Activated gamma-delta T cell (primary cell): Measurements from ENCODE around the gene C2orf92.
A peak's percentile ranks its signal among the peaks of the same experiment; 100 is the strongest.
"Not testable (repeated sequence)": the region's sequence is repeated elsewhere in the genome, so short reads cannot be mapped to it uniquely, and the experiment has no call there.

Experiments used
- DNase-seq: peaks from one replicate; lab custom pipeline; 2025; lab: John Stamatoyannopoulos, UW

C2orf92 gene

DNA sequence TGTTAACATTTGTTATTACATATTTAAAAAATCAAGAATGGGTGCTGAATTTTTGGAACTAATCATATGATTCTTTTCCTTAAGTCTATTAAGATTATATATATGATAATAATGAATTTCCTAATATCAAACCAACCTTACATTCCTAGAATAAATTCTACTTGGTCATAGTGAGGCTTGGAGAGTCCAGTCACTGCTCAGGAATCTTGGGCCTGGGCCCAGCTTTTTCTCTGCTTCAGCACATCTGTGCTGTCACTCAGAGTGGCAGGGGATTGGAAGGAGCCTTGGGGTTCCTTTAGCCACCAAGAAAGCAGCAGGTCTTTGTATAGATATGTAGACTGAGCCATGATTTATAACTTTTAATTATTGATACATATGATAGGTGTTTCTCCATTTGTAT, 24.0 kb downstream of the C2orf92 start:
- DNase-seq: no peak

GRCh38 chr2:97695744-97696143, 26.2 kb downstream of the C2orf92 start:
- DNase-seq: no peak

GRCh38 chr2:97697252-97698235, 28.0 kb downstream of the C2orf92 start:
- peak; percentile 45 for DNase-seq

DNA sequence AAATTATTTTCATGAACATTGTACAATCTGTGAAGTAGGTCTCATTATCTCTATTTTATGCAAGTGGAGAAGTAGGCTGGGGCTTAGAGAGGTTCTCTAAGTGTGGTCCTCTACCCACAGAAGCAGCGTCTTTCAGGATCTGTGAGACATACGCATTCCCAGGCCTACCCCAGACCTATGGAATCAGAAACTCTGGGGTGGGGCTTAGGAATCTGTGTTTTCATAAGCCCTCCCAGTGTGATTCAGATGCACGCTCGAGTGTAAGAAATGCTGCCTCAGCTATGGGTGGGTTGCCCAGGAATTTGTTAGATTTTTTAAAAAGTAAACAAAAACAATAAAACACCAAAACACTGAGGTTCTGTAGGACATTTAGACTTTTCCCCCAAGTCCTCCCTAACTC, 29.0 kb downstream of the C2orf92 start:
- DNase-seq: no peak

DNA sequence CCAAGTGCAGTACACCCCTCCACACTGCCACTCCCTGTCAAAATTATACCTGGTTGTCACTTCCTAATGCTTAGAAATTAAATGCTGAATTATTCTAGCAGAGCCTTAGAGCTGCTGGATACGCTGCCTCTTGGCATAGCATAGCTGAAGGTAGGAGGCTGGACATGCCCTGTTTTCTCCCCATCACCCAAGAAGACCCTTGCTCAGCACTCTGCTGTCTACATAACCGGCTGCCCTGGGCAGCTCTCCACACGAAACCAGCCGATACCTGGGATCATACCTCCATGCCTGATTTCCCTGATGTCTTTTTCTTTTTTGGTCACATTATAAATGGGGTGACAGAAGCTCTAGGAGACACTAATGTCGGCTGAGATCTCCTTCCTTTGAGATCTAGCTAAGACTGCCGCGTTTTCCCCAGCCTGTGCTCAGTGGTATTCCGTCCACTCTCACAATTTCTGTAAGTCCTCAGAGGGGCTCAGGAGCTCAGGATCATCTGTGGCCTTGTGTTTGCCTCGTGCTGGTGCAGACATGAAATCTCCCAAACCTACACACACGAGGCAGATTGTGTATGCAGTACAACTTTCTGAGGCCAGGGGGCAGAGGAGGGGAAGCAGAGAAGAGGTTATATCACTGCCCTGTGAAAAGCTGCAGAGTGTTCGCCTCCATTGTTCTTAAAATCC, 30.4 kb downstream of the C2orf92 start:
- DNase-seq: no peak

GRCh38 chr2:97701186-97701585, 31.7 kb downstream of the C2orf92 start:
- DNase-seq: no peak

DNA sequence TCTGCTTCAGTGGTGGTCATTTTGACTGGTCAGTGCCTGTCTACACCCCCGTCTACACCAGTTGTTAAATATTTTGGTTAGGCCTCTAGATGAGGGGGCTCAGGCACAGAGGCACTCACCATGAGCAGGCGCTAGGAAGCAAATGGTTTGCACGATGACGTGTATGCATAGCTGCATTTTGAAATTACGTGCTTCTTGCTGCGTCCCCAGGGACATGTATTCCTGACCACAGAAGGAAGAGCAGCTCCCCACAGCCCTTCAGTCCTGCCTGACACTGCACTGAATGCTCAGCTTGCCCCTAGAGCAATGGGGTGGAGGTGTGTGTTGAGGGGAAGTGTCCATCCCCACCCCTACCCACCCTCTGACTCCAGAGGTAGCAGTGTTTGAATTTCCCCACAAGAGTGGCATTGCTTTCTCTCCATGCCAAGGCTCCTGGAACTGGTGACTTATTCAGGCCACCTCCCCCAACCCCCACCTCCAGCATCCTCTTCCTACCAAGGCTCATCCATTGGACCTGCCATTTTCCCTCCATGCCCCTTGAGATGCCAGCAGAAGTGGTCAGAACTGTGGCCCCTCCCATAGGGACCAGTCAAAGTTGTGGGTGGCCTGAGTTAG, 32.4 kb downstream of the C2orf92 start:
- DNase-seq: no peak

DNA sequence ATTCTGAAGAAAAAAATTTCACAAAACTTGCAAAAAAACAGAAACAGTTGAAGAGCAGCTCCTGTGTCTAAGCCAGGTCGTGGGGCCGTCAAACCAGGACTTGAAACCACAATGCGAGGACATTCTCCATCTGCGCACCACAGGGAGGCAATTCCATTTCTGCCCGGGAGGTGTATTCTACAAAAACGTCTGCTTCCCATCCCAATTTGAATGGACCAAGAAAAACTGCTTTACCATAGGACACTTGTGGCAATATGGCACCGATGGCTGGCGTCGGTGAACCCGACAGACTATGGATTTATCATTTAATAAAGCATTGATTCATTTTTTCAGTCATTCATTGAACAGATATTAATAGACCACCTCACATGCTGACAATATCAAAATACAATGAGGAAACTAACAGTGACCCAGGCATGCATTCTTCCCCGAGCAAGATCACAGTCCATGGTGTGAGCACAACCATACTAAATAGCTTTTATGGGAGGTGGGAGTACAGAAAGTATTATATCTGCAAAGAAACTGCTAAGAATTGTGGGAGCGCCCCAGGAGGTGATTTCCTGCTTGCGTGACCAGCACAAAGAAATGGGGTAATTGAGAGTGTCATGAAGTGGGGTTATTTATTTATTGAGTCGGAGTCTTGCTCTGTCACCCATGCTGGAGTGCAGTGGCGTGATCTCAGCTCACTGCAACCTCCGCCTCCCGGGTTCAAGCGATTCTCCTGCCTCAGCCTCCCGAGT, 33.4 kb downstream of the C2orf92 start:
- DNase-seq: no peak

DNA sequence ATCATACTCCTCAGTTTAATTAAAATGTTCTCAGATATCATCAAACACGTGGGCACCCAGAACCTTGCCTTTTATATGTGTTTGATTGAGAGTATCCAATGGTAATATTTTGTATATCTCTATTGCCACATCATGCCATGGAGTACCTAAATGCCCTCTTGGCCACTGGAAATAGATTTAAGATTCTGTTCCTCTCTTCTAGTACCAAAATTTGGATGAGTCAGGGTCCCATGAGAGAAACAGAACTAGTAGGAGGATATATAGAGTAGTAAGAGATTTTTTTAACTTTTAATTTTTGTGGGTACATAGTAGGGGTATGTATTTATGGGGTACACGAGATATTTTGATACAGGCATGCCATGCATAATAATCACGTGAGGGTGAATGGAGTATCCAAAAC, 34.2 kb downstream of the C2orf92 start:
- no peak for DNase-seq

DNA sequence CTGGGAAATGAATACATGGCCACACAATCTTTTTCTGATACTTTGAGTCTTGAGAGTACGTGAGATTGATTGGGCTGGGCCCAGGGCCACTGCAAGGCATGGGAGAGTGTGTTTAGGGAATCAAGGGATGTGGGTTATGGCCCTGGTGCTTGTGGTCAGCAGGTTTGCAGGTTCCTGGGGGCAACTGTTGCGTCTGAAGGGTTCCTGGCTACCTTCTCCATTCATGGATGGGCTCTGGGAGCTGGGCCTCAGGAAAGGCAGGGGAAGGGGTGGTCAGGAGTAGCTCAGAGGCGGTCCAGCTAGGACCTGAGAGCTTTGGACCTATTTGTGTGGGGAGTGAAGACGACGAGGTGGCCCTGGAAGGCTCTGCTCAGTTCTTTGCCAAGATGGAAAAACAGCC, 35.5 kb downstream of the C2orf92 start:
- no peak for DNase-seq

- DNase-seq: no peak
Observed at GRCh38 chr2:97706112-97706511, 36.6 kb downstream of the C2orf92 start.

DNA sequence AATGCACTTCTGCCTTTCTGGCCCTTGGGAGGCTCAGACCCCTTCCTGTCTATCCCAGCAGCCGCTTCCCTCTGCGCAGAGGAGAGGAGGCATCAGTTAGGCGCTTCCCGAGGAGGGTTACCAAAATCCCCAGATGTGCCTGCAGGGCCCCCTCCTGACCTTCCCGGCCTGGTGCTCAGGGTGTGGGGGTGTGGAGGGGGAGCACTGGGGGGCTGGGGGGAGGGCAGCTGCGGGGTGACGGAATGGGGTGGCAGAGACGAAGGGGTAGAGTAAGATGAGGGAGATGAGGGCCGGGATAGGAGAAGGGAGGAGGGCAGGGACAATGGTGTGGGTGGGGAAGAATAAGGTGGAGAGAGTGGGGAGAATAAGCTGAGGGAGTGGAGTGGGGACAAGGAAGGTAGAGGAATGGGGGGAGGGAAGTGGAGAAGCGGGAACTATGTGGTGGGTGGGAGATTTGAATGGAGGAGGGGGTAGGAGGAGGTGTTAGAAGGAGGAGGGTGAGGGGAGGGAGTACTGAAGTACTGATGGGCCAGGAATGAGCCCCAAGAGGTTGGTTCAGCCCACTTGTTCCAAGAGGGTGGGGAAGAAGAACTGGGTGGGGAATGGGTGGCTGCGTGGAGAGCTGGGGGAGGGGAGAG, 37.3 kb downstream of the C2orf92 start:
- no peak for DNase-seq

DNA sequence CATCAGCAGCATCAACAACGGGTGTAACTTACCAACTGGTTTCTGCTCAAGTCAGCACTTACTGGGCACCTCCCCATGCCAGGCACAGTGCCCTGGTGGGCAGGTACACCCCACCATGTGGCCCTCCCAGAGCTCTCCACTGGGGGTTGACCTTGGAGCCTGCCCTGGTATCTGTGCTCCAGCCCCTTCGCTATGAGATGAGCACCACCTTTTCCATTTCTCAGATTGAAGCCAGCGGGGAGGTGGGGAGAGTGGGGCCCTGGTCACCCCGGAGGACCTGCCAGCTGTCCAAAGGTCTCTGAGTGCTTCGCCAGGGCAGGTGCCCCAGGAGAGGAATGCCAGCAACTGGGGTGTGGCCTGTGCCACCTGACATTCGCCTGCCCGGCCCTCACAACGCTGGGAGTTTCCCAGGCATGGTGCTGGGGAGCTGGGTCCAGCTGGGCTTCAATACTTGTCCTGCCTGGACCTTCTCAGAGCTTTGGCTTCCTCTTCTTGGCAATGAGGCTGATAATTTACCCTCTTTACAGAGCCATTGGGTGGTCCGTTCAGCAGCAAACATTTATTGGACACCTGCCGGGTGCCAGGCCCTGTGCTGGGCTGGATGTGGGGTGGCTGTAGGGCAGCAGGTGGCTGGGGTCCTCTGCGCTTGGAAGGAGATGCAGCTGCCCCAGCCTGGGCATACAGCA, 38.0 kb downstream of the C2orf92 start:
- DNase-seq: no peak

- no peak for DNase-seq
Observed at GRCh38 chr2:97708048-97708380, 38.5 kb downstream of the C2orf92 start.

DNA sequence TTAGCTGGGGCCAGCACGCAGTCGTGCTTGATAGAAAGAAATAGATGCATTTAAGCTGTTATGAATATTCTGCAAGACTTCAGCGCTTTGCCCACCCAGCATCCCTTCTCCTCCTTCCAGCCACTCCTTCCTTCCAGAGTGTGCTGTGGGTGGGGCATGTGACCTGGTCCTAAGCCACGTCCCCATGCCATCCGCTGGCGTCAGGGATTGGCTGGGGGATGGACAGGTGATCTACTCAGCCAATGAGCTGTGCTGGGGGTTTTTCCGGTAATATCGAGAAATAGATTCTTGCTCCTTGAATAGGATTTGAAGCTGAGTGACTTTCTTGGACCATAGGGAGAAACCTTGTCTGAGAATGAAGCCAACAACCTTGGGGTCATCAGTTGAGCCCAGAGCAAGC, 39.1 kb downstream of the C2orf92 start:
- no peak for DNase-seq

DNA sequence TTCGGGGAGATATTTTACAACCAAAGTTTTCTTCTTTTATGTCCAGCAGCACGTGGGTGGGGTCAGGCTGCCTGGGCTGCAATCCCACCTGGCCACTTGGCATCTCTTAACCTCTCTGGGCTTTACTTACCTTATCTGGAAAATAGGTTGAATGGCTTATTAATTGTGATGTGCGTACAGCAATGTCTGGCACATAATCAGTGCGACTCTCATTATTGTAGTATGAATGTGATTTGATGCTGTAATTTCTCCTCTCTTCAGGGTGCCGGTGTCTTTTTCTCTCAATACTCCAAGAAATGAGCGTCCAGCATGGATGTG, 41.8 kb downstream of the C2orf92 start:
- no peak for DNase-seq

- DNase-seq: not testable (repeated sequence)
Observed at GRCh38 chr2:97712175-97712574, 42.7 kb downstream of the C2orf92 start.

- DNase-seq: peak; percentile 16
Observed at GRCh38 chr2:97712693-97713295, 43.3 kb downstream of the C2orf92 start.

DNA sequence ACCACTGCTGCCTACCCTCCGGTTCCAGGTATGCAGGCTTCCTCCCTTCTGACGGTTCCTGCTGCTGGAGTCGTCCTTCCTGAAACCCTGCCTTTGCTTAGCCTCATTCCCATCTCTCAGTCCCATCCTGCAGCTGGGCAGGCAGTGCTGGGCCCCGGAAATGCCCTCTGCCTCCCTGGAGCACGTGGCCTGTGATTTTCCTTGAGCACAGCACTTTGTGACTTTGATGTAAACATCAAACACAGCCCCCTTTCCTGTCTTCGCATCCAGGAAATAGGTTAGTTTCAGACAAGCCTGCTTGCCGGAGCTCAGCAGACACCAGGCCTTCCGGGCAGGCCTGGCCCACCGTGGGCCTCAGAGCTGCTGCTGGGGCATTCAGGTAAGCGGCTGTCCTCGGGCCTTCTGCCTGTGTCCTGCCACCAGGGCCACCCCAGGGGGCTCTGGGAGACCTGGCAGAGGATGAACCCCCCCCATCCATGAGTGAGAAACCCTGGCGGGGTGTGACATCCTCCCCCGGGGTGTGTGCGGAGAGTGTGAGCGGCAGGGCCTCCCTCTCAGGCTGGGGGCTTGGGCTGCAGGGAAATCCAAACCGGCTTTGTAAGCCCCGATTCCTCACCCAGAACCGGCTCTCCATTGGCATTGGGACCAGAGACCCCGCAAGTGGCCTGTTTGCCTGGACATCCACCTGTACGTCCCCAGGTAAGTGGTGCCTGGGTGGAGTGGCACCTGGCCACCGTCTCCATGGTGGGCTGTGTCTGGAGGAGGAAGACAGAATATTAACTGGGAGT, 44.0 kb downstream of the C2orf92 start, which contains the start of gene ZAP70:
Gene ZAP70, plus strand, starts transcription at position 281 of the 788 bp plus-strand sequence. CDS start 10,461 bp downstream, outside the sequence.
- DNase-seq: peak; percentile 43
